Adrenal gland (tissue), 12 donors: ENCODE measurements around the gene DIP2A. TPM values are rescaled to one million over a fixed set of nuclear protein-coding genes. Genes with fewer than 3 reads are reported as not detected.

ENCODE experiments used
- DNase-seq, 7 donors: peaks; one replicate each; pipeline ENCODE4 v3.0.0-alpha.2; 2019 to 2020
- H3K27ac ChIP-seq, 5 donors: fragments of 200-600 bp; sonication (generic) in 4 of 5; 1 replicate in 3 of 5; 2 replicates in 2 of 5; pipeline versions ENCODE4 v1.5.1 to v1.8.0; 2016 to 2020; ENCODE audit warnings: mild to moderate bottlenecking in 1 of 5
- H3K27me3 ChIP-seq: fragments of 200-600 bp; 2 replicates; pipeline ENCODE4 v1.8.0; 2021
- H3K36me3 ChIP-seq, 2 donors: fragments of 200-600 bp; replicated peaks in 1 of 2; 1 replicate in 1 of 2; 2 replicates in 1 of 2; pipeline versions ENCODE4 v1.5.1 to v1.8.0; 2018 to 2022
- H3K4me1 ChIP-seq, 2 donors: fragments of 200-600 bp; replicated peaks in 1 of 2; 1 replicate in 1 of 2; 2 replicates in 1 of 2; pipeline versions ENCODE4 v1.5.1 to v1.8.0; 2018 to 2021
- H3K4me3 ChIP-seq, 4 donors: fragments of 200-600 bp; sonication (generic) in 3 of 4; one replicate each; pipeline ENCODE4 v1.5.1; 2016 to 2018
- H3K9me3 ChIP-seq, 3 donors: fragments of 200-600 bp; sonication (generic) in 1 of 3; replicated peaks in 1 of 3; 1 replicate in 2 of 3; 2 replicates in 1 of 3; pipeline versions ENCODE4 v1.5.1 to v1.8.0; 2016 to 2021
- POLR2A ChIP-seq, 2 donors: fragments of 450-650 bp; IDR thresholded peaks; one replicate each; pipeline ENCODE4 v1.6.1; 2017; ENCODE audit warnings: antibody characterized with exemption in 2 of 2, mild to moderate bottlenecking in 2 of 2, moderate library complexity in 1 of 2
- WGBS, 4 donors: extraction: QIAGEN DNeasy Blood & Tissue Kit in 2 of 4; methylation state at CpG; one replicate each; pipeline versions ENCODE4 v1.1.5 to v1.1.7; 2013 to 2017; 5-methylcytosine and 5-hydroxymethylcytosine counted together
- intact Hi-C, 2 donors: fragments of 100-400 bp; cut with DNase I; formaldehyde crosslinking; loops; one replicate each; pipeline versions ENCODE4 v1.14.1 to v1.15.0; 2022 to 2023
- polyA plus RNA-seq, 3 donors: library from polyadenylated mRNA; stranded (reverse); fragments of 200-250 nt in 2 of 3; fragments of 350-450 nt in 1 of 3; fragmentation: Illumina TruSeq in 1 of 3; extraction: RNeasy Lipid Tissue Mini Kit (QIAGEN cat#74804) in 1 of 3; gene quantifications; one replicate each; pipeline ENCODE4 v1.2.3, GENCODE V29; 2013 to 2014
- total RNA-seq, 9 donors: library from RNA; depleted of rRNA in 4 of 9; stranded (reverse); fragments of >200 nt in 4 of 9; fragments of 120-200 nt in 1 of 9; fragmentation: NEBNext Ultra II Directional in 1 of 9; extraction: Animal tissue kit (Norgen Biotek cat#: 25700) in 1 of 9; gene quantifications; one replicate each; pipeline versions ENCODE4 v1.1.0 to v1.2.4, GENCODE V29; 2013 to 2023
- TF ChIP-seq, protein P1 (sequence below), 6 experiments: fragments of 450-650 bp in 4 of 6; fragments of 200-600 bp in 2 of 6; sonication (generic) in 1 of 6; IDR thresholded peaks; 1 replicate in 5 of 6; 2 replicates in 1 of 6; pipeline versions ENCODE4 v1.5.1 to v1.8.0; 2016 to 2021; ENCODE audit warnings: antibody characterized with exemption in 6 of 6, mild to moderate bottlenecking in 2 of 6, moderate library complexity in 1 of 6
- donor health status: healthy with polysubstance abuse.
- donor health status: Bipolar disorder and iron deficiency.
- donor health status: DM: yes; HTN: yes; CAD: no.
- donor health status: DM: no; HTN: no; CAD: no.
- donor health status: DM: no; HTN: no; CAD: no.
- donor health status: DM: yes; HTN: yes; CAD: no.

Gene DIP2A
- total and polyA plus RNA-seq, 12 donors = 22.0 to 61.7 (median 35.4) TPM

DNA sequence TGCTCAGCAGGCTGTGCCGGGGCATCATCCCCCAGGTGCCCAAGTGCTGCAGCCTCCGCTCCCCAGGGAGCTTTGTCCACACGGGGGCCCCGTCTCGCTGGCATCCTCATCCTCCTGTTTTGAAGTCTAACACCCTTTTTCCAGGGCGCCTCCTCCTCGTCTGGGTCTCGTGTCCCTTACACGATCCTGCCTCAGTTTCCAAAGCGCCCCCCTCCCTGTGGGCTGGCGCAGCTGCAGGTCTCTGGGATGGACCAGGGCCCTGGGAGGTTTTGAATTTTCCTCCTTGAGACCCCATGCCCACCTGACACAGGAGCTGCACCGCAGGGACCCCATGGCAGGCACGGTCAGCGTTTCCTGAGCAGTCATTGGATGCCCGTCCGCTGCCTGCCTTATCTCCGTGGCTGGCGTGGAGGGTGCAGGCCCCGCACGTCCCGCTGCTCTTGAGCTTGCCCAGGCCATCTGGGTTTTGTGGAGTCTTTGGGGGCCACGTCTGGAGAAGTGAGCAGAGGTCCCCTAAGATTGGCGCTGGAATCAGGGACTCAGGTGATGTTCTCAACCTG lies 37.4 kb upstream of the DIP2A start:
- no peak overlapping the region for H3K4me3 ChIP-seq
- H3K36me3 ChIP-seq = peaks cover 0 to 32% of the 10 kb centered on the region in 2 donors
- 94 to 98% (median 95%) methylated on average over 21 to 23 of the region's 23 CpGs for WGBS, 4 donors
- H3K9me3 ChIP-seq = no peaks in the 10 kb centered on the region
- intact Hi-C loops = no loop called here
- H3K4me1 ChIP-seq = no peaks in the 10 kb centered on the region
- TF ChIP-seq, protein P1, sequence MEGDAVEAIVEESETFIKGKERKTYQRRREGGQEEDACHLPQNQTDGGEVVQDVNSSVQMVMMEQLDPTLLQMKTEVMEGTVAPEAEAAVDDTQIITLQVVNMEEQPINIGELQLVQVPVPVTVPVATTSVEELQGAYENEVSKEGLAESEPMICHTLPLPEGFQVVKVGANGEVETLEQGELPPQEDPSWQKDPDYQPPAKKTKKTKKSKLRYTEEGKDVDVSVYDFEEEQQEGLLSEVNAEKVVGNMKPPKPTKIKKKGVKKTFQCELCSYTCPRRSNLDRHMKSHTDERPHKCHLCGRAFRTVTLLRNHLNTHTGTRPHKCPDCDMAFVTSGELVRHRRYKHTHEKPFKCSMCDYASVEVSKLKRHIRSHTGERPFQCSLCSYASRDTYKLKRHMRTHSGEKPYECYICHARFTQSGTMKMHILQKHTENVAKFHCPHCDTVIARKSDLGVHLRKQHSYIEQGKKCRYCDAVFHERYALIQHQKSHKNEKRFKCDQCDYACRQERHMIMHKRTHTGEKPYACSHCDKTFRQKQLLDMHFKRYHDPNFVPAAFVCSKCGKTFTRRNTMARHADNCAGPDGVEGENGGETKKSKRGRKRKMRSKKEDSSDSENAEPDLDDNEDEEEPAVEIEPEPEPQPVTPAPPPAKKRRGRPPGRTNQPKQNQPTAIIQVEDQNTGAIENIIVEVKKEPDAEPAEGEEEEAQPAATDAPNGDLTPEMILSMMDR (IDR thresholded peaks at IDR 0.05) = no peak
- TF ChIP-seq POLR2A (IDR thresholded peaks at IDR 0.05) = no peak
- H3K27ac ChIP-seq = no peak overlapping the region
- no peaks in the 10 kb centered on the region for H3K27me3 ChIP-seq
- no peak for DNase-seq

DNA sequence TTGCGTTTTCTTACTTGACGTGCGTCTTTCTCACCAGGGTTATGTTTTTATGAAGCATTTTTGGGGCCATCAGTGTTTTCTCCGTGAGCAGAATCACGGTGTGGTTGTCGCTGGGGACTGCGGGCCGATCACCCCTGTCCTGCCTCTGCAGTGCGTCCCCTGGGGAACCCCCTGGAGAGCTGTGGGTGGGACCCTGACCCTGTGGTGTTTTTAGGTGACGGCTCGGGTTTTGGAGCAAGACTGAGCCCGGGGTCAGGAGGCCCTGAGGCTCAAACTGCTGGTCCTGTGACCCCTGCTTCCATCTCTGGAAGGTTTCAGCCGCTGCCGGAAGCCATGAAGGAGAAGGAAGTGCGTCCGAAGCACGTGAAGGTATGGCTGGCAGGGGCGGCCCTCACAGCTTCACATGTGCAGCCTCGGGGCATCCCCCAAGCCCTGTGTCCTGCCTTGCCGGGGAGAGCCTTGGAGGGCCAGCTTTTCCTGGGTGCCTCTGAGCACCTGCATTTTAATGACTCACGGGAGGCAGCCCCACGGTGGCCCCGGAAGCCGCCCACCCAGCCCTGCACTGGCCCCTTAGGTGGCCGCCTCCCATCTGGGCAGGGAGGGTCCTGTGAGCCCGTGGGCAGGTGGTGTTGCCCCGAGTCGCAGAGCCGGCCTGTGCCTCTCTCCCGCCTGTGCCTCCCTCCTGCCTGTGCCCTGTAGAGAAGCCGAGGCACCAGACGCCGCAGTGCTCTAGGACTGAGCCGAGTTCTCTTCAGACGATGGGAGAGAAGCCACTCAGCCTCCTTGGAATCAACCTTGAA lies 36.7 kb upstream of the DIP2A start:
- Histone ChIP-seq H3K4me3 (no peak overlapping the region), H3K27me3 (no peaks in the 10 kb centered on the region), H3K4me1 (no peaks in the 10 kb centered on the region), H3K36me3 (peaks cover 0 to 25% of the 10 kb centered on the region in 2 donors), H3K27ac (no peak overlapping the region), H3K9me3 (no peaks in the 10 kb centered on the region)
- WGBS, 4 donors = 90 to 93% (median 91%) methylated on average over 9 to 35 of the region's 35 CpGs
- TF ChIP-seq, protein P1 (IDR thresholded peaks at IDR 0.05) = no peak
- no peak for TF ChIP-seq POLR2A (IDR thresholded peaks at IDR 0.05)
- intact Hi-C loops = no loop called here
- no peak for DNase-seq

DNA sequence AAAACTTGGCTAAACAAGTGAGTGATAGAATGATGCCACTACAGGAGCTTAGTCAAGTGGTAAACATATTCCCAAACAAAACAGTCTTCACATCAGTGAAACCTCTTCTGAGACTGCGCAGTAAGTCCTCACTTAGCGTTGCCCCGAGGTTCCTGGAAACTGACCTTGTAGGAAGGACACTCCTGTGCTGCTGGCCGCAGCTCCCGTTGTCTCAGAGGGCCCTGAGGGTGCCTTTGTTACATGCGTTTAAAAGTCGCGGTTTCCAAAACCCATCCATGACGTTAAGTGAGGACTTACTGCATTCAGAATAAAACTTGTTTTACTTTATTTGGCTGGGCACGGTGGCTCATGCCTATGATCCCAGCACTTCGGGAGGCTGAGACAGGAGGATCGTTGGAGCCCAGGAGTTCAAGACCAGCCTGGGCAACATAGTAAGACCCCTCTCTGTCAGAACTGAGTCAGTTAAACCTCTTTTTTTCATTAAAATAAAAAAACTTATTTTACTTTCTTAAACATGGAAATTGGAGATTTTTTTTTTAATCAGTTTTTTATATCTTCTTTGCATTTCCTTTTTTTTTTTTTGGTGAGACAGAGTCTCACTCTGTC lies 36.0 kb upstream of the DIP2A start:
- 56 to 81% (median 67%) methylated on average over 11 to 12 of the region's 12 CpGs for WGBS, 4 donors
- TF ChIP-seq, protein P1 (IDR thresholded peaks at IDR 0.05) = no peak
- TF ChIP-seq POLR2A (IDR thresholded peaks at IDR 0.05) = no peak
- Histone ChIP-seq H3K27ac (no peak overlapping the region), H3K36me3 (peaks cover 0 to 30% of the 10 kb centered on the region in 2 donors), H3K27me3 (no peaks in the 10 kb centered on the region), H3K9me3 (no peaks in the 10 kb centered on the region), H3K4me1 (no peaks in the 10 kb centered on the region), H3K4me3 (no peak overlapping the region)
- DNase-seq = peak in 3 of 7 donors; percentile 39 to 67 (median 51)
- intact Hi-C loops = no loop called here

DNA sequence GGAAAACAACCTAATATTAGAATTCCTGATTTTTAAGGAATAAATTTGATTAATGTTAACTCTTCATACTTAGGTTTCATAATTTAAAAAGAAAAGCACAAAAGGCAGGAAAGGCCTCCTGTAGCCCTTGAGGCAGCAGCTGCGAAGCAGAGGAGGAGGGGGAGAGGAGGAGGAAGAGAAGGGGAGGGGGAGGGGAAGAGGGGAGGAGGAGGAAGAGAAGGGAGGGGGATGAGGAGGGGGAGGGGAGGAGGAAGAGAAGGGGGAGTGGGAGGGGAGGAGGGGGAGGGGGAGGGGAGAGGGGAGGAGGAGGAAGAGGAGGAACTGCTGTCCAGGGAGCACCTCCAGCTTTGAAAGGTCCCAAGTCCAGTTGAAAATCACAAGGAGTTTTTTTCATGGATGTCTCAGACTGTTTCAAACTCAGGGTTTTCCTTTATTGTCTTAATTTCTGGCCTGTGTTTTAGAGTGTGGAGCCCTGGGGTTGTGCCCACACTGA lies 35.1 kb upstream of the DIP2A start:
- Histone ChIP-seq H3K27me3 (no peaks in the 10 kb centered on the region), H3K36me3 (peaks cover 0 to 31% of the 10 kb centered on the region in 2 donors)
- 67 to 80% (median 73%) methylated on average over 1 of the region's 1 CpG; no CpG with 5 or more reads in 1 of the 4 donors for WGBS, 4 donors

More for the DNA sequence above, 35.1 kb upstream of the DIP2A start:
- Histone ChIP-seq H3K27ac (no peak overlapping the region), H3K9me3 (no peaks in the 10 kb centered on the region), H3K4me3 (no peak overlapping the region), H3K4me1 (no peaks in the 10 kb centered on the region)
- TF ChIP-seq, protein P1 (IDR thresholded peaks at IDR 0.05) = no peak
- no peak for TF ChIP-seq POLR2A (IDR thresholded peaks at IDR 0.05)
- DNase-seq = no peak
- intact Hi-C loops = no loop called here
